DOHH2 (cell line): Measurements from ENCODE around the gene ENPP7.

ENCODE experiments used
- H3F3A ChIP-seq: fragments of 200-600 bp; sonication (generic), shearing (Covaris generic); 2 replicates; pipeline ENCODE4 v1.6.0; 2016; ENCODE audit warnings: antibody characterized with exemption, mild to moderate bottlenecking; ENCODE audit not compliant: control insufficient read depth, insufficient read depth
- H3K27ac ChIP-seq: fragments of 200-600 bp; sonication (generic); 2 replicates; pipeline ENCODE4 v1.5.1; 2014; ENCODE audit warnings: low read depth, mild to moderate bottlenecking, low read length, moderate library complexity
- H3K27me3 ChIP-seq: fragments of 200-600 bp; sonication (generic); 2 replicates; pipeline ENCODE4 v1.6.1; 2014; ENCODE audit warnings: mild to moderate bottlenecking, low read length, mixed read lengths; ENCODE audit not compliant: control insufficient read depth
- H3K36me3 ChIP-seq: fragments of 200-600 bp; sonication (generic); 2 replicates; pipeline ENCODE4 v1.6.1; 2014; ENCODE audit warnings: mild to moderate bottlenecking, low read length, moderate library complexity, mixed read lengths; ENCODE audit not compliant: control insufficient read depth
- H3K4me1 ChIP-seq: fragments of 200-600 bp; sonication (generic); 2 replicates; pipeline ENCODE4 v1.6.1; 2014; ENCODE audit warnings: mild to moderate bottlenecking, low read length, mixed read lengths; ENCODE audit not compliant: control insufficient read depth
- H3K4me2 ChIP-seq: fragments of 200-600 bp; sonication (generic); 2 replicates; pipeline ENCODE4 v1.6.0; 2014; ENCODE audit warnings: mild to moderate bottlenecking, low read length, moderate library complexity
- H3K4me3 ChIP-seq: fragments of 200-600 bp; sonication (generic); 2 replicates; pipeline ENCODE4 v1.5.1; 2014; ENCODE audit warnings: mild to moderate bottlenecking, low read length, mixed read lengths
- H3K79me2 ChIP-seq: fragments of 200-600 bp; sonication (generic); 2 replicates; pipeline ENCODE4 v1.6.1; 2014; ENCODE audit warnings: mild to moderate bottlenecking, low read length, mixed read lengths; ENCODE audit not compliant: control insufficient read depth
- H3K9me2 ChIP-seq: fragments of 200-600 bp; sonication (generic); replicated peaks from 2 replicates; pipeline ENCODE4 v1.6.1; 2014; ENCODE audit warnings: mild to moderate bottlenecking, low read length, mixed read lengths; ENCODE audit not compliant: control insufficient read depth
- H3K9me3 ChIP-seq: fragments of 200-600 bp; sonication (generic); 2 replicates; pipeline ENCODE4 v1.6.1; 2014; ENCODE audit warnings: antibody characterized with exemption, low read length, mixed read lengths; ENCODE audit not compliant: control insufficient read depth, insufficient read depth
- H4K20me1 ChIP-seq: fragments of 200-600 bp; sonication (generic); 2 replicates; pipeline ENCODE4 v1.6.0; 2014; ENCODE audit warnings: low read depth, mild to moderate bottlenecking, antibody characterized with exemption, low read length, moderate library complexity; ENCODE audit not compliant: control insufficient read depth, insufficient read depth
- CTCF ChIP-seq: fragments of 200-600 bp; sonication (generic); IDR thresholded peaks from one replicate; pipeline ENCODE4 v1.5.1; 2014; ENCODE audit warnings: antibody characterized with exemption, mild to moderate bottlenecking, low read depth, low read length; ENCODE audit not compliant: poor library complexity, severe bottlenecking
- EZH2phosphoT487 ChIP-seq: fragments of 200-600 bp; sonication (generic); IDR thresholded peaks from 2 replicates; pipeline ENCODE4 v1.6.1; 2017; ENCODE audit warnings: borderline replicate concordance, mild to moderate bottlenecking, antibody characterized with exemption, low read length, moderate library complexity, mixed read lengths

Gene ENPP7

GRCh38 chr17:79783891-79784290 is 53.1 kb downstream of the ENPP7 start:
- TF ChIP-seq CTCF: no peak
- no peak for TF ChIP-seq EZH2phosphoT487
- Histone ChIP-seq H3K27ac (no peak overlapping the region), H3K4me2 (no peak overlapping the region), H3K9me2 (no peaks in the 10 kb centered on the region), H3K36me3 (peaks cover 47% of the 10 kb centered on the region), H3K9me3 (no peaks in the 10 kb centered on the region), H3F3A (peaks cover 5% of the 10 kb centered on the region), H4K20me1 (peaks cover 3% of the 10 kb centered on the region), H3K4me1 (peaks cover 24% of the 10 kb centered on the region), H3K4me3 (no peak overlapping the region), H3K79me2 (peaks cover 9% of the 10 kb centered on the region), H3K27me3 (no peaks in the 10 kb centered on the region)

DNA sequence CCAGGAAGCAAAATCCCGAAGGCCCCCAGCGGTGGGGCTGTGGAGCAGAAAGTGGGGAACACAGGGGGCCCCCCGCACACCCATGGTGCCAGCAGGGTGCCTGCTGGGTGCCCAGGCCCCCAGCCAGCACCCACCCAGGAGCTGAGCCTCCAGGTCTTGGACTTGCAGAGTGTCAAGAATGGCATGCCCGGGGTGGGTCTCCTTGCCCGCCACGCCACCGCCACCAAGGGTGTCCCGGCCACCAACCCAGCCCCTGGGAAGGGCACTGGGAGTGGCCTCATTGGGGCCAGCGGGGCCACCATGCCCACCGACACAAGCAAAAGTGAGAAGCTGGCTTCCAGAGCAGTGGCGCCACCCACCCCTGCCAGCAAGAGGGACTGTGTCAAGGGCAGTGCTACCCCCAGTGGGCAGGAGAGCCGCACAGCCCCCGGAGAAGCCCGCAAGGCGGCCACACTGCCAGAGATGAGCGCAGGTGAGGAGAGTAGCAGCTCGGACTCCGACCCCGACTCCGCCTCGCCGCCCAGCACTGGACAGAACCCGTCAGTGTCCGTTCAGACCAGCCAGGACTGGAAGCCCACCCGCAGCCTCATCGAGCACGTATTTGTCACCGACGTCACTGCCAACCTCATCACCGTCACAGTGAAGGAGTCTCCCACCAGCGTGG is 53.7 kb downstream of the ENPP7 start:
- H3K4me1 ChIP-seq: peaks cover 18% of the 10 kb centered on the region
- no peak overlapping the region for H3K4me3 ChIP-seq
- no peak for TF ChIP-seq CTCF
- no peak for TF ChIP-seq EZH2phosphoT487
- peaks cover 42% of the 10 kb centered on the region for H3K36me3 ChIP-seq
- H3K79me2 ChIP-seq: peaks cover 3% of the 10 kb centered on the region; the same call in 1 of the 2 replicates
- H3K27ac ChIP-seq: no peak overlapping the region
- peaks cover 5% of the 10 kb centered on the region for H3F3A ChIP-seq
- H3K9me3 ChIP-seq: no peaks in the 10 kb centered on the region
- H4K20me1 ChIP-seq: peaks cover 3% of the 10 kb centered on the region
- no peak overlapping the region for H3K4me2 ChIP-seq
- no peaks in the 10 kb centered on the region for H3K9me2 ChIP-seq
- no peaks in the 10 kb centered on the region for H3K27me3 ChIP-seq

- Histone ChIP-seq H3K79me2 (no peaks in the 10 kb centered on the region), H3K9me2 (no peaks in the 10 kb centered on the region), H3K27me3 (peaks cover 4% of the 10 kb centered on the region), H4K20me1 (peaks cover 3% of the 10 kb centered on the region), H3K27ac (no peak overlapping the region), H3K4me3 (no peak overlapping the region), H3K4me1 (peaks cover 16% of the 10 kb centered on the region), H3F3A (peaks cover 5% of the 10 kb centered on the region), H3K36me3 (peaks cover 36% of the 10 kb centered on the region), H3K9me3 (no peaks in the 10 kb centered on the region), H3K4me2 (no peak overlapping the region)
- TF ChIP-seq EZH2phosphoT487: no peak
- no peak for TF ChIP-seq CTCF
These were observed 54.5 kb downstream of the ENPP7 start for GRCh38 chr17:79785017-79785899.
